HG03175 (cell line): ENCODE results near the gene CHD2.

Source experiments
- ATAC-seq: cut with Tn5 transposase; IDR thresholded peaks from one replicate; pipeline ENCODE4 v1.9.1; 2021; ENCODE audit warnings: mild to moderate bottlenecking, moderate library complexity; ENCODE audit not compliant: unreplicated experiment

CHD2 gene

DNA sequence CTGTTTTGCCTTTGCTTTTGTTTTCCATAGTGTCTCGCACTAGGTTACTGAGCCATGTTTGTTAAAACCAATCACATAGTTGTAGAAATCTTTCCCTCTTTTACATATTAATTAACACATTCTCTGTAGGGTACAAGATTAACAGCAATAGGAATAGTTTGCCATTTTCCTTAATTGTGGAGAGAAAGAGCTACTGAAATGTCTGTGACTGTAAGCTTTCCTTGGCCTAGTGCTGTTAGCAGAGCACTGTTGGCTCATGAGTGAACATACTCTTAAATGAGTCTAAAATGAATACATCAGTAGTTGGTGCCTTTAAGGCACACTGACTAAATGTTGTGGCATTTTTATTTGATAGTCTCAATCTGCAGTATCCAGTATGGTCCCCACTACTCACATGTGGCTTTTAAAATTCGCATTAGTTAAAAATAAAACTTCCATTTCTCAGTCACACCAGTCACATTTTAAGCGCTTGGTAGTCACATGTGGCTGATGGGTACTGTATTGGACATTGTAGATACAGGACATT is 28.2 kb downstream of the CHD2 start:
- no peak for ATAC-seq

DNA sequence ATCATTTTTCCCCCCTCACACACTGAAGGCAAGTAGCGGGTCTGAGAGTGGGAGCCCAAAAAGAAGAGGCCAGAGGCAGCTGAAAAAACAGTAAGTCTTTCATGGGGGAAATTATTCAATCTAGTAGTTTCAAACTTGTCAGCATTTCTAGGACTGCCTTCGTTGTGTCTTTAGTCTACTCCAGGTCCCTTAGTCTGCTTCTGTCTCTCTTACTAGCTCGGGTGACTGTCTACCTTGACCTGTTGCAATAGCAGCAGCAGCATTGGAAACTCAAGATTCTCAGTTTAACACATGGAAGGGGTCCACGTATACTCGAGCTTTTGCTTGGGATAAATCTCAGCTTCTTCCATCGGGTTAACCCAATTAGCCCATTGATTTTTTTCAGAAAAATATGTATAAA is 28.9 kb downstream of the CHD2 start:
- ATAC-seq, result no peak

DNA sequence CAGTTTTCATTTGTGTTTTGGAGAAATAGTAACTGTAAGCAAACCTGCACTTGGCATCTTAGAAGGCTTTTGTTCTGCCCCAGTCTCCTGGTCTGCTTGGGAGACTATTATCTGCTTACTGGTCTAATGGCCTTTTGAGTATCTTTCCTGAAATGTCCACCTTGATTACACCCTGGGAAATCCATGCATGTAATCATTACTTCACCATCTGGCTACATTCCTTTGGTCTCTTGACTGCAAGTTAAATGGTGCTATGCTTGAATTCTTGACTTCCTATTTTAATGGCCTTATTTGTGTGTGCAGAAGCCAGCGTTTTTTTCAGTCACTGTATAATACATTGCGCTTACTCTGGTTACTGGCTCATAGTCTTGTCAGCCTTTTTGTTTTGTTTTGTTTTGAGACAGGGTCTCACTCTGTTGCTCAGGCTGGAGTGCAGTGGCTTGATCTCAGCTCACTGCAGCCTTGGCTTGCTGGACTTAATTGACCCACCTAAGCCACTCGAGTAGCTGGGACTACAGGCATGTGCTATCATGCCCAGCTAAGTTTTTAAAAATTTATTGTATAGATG is 30.0 kb downstream of the CHD2 start:
- no peak for ATAC-seq

DNA sequence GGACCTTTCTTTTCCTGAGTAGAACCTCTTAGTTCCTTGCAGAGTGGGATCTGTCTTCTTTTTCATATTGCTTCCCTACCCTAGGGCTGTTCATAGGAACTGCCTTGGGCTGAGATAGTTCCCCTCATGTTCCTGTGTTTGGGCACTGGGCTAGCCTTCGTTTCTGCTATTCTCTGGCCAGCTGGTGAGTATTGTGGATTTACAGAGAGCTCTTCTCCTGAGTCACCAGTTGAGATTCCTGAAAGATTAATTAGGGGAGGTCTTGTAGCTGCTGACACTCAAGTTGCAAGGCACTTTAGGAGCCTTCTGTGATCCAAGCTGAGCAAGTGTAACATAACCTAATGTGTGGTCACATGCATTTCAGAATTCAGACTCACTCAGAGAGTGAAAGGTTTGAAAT is 30.7 kb downstream of the CHD2 start:
- no peak for ATAC-seq

DNA sequence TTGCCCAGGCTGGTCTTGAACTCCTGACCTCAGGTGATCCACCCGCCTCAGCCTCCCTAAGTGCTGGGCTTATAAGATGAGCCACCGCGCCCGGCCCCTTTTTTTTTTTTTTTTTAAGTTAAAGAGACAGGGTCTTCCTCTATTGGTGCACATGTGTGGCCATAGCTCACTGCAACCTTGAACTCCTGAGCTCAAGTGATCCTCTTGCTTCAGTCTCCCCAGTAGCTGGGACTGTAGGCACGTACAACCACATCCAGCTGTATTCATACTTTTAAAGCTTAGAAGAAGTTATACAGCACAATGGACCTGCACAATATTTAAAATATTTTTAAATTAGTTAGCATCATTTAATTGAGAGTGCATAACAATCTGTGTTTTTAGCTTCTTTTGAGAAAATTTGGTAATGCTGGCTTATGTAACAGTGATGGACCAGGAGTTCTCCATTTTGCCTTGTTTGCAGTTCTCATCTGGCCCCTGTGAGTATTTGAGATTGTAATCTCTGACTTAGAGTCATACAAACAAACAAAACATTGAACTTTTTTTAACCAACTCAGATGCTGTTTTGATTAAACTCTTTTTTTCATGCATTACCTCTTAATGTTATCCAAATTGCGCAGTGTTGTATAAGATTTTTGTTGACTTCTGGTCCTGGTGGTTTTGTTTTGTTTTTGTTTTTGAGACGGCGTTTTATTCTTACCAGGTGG is 33.0 kb downstream of the CHD2 start:
- ATAC-seq, result no peak

DNA sequence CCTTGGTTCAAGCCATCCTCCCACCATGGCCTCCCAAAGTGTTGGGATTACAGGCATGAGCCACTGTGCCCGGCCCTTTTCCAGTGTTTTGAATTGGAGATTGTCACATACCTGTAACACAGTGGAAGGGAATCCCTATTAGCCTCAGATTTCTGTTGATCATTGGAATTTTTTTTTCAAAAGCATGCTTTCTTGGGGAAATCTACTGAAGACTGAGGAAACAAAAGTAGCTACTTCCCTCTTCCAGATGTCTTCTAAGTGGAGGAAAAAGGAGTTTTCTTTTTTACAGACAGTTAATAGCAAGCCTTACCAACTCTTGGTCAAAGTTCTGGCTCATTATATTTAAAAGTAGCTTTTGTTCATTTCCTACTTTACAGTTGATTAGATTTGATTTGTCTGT is 33.7 kb downstream of the CHD2 start:
- no peak for ATAC-seq

DNA sequence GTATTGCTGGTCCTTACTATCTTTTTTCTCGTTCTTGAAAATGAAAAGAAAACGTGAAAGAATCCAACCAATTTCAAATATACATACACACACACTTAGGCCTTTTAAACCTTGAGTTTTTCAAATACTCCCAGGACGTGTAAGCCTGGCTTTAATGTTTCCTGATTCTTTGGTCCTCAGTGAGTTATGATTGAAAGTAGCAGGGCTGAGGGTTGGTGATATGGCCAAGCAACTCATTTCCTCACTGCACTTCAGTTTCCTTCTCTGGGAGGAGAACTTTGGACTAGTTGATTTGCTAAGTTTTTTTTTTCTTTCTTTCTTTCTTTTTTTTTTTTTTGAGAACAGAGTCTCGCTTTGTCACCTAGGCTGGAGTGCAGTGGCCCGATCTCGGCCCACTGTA is 34.6 kb downstream of the CHD2 start:
- no peak for ATAC-seq

DNA sequence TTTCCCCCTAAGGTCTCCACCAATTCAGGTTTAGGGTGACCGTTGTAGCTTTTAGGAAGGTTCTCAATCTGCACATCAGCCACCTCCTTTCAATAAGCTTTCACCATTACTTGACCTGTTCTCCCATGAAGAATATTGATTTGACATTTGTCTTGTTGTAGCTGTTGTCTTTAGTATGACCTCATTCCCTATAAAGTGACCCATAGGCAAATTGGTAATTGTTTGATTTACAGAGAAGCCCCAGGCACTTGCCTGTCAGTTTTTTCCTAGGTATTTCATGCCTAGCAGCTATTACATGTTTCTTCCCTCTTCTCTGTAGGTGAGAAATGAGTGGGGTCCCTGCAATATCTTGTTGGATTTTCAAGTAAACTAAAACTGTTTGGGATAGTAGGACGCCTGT is 36.0 kb downstream of the CHD2 start:
- ATAC-seq, result no peak

DNA sequence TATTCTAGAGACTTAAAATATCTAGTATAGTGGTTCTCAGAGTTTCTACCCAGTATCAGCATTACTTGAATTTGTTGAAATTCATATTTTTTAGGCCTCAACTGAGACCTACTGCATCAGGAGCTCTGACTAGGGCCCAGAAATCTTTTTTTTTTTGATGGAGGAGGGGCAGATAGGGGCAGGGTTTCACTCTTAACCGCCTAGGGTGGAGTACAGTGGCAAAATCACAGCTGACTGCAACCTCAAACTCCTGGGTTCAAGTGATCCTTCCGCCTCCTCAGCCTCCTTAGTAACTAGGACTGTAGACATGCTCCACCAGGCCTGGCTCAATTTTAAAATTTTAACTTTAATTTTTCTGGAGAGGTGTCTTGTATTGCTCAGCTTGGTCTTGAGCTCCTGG is 36.6 kb downstream of the CHD2 start:
- ATAC-seq, result no peak

DNA sequence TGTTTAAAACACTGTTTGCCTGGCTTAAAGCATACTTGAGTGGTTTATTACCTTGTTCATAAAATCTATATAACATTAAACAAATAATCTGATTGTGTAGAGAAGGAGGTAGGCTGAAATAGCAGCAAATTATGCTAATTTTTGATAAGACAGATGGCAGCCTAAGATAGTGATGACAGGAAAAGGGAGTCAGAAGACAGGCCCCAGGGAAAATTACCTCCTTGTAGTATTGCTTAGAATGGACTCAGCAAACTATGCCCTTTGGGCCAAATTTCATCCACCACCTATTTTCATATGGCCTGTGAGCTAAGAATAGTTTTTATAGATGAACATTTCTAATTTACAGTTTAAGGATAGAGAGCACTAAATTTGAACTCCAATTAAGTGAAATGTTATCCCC is 37.8 kb downstream of the CHD2 start:
- ATAC-seq, result no peak

DNA sequence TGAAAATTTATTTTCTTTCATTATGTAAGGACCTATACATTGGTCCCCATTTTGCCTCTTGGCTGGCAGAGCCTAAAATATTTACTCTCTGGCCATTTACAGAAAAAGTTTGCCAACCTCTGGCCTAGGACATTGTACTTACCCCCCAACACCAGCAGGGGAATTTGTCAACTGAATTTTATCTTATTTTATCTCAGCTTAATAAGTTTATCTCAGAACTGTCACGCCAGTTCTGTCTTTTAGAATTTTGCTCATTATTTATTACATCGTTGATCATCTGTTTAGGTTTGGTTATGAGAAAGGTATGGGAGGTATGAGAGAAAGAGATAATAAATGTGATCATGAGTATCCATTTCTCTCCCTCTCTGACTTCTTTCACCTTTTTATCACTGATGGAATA is 38.3 kb downstream of the CHD2 start:
- ATAC-seq, result no peak

DNA sequence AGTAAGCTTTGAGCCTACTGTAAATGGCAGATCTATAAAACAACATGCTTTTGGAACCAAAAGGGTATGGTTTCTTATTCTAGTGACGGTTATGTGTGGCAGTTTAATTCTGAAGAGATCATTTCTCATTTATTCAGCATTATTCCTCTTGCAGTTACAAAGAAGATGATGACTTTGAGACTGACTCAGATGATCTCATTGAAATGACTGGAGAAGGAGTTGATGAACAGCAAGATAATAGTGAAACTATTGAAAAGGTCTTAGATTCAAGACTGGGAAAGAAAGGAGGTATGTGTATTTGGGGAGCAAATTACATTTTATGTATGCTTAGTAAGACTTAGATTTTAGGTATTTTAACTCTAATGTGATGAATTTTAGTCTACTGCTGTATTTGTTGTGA is 41.5 kb downstream of the CHD2 start:
- no peak for ATAC-seq

DNA sequence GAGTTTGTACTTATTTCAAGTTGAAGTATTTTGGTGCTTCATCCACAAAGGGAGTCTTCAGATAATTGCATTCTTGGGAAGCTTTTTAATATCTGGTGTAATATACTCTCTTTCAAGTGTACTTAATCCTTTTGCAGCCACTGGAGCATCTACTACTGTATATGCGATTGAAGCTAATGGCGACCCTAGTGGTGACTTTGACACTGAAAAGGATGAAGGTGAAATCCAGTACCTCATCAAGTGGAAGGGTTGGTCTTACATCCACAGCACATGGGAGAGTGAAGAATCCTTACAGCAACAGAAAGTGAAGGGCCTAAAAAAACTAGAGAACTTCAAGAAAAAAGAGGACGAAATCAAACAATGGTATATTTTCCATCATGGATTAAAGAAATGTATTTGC is 42.6 kb downstream of the CHD2 start:
- ATAC-seq, result no peak

DNA sequence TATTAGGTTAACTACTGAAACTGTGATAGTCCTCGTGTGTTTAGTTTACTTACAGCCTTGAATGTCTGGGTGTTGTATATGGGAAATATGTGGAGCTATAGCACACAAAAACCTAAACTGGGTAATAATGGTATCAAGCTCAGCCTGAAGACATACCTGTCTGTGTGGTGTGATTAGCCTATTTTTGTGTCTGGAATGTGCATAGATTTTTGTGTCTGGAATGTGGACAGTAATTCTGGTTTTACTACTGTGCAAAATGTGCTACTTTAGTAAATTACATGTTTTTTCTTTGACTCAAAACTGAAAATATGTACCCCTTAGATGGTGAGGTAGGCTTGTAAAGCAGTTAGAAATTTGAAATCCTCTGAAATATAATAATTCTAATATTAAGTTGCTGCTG is 43.5 kb downstream of the CHD2 start:
- ATAC-seq, result no peak

DNA sequence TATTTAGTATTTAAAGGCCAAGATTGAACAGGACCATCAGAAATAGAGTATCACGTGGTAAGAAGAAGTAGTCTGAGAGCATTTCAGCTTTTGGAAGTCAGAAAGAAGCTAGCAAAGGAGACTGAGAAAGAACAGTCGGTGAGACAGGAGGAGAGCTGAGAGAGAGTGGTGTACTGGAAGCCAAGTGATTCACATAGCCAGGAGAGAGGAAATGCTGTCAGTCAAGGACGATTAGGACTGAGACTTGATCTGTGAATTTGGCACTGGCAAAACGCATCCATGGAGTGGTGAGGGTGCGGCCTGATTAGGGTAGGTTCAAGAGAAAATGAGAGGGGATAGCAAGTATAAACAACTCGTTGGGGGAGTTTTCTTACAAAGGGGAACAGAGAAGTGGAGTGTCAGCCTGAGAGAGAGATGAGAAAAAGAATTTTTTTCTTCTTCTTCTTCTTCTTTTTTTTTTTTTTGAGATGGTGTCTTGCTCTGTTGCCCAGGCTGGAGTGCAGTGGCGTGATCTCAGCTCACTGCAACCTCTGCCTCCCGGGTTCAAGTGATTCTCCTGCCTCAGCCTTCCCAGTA is 44.9 kb downstream of the CHD2 start:
- no peak for ATAC-seq

DNA sequence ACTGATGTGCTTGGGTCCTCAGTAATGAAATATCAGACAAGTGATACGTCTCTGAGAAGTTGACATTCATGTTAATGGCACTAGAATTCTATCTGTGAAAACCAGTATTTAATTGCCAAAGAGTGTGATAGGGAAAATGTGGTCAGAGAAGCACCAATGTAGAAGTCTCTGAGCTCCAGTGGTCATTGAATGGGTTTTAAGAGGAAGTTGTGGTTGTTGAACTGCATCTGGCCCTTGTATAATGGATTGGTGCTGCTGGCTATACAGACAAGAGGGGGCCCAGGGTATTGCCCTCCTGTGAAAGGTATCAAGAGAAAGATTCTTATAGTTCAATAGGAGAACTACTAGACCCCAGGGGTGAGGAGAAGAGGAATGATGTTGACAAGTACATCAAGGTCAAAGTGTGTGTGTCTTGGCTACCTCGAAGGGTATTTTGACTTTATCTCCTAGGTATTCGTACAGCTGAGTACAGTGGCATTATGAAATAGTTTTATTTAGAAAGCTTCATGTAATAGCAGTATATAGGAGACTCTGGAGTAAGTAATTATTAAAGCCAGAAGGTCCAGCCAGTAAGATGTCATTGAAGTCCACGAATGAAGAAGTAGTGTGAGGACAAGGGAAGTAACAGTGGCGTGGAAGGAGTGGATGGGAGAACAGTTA is 47.1 kb downstream of the CHD2 start:
- no peak for ATAC-seq

DNA sequence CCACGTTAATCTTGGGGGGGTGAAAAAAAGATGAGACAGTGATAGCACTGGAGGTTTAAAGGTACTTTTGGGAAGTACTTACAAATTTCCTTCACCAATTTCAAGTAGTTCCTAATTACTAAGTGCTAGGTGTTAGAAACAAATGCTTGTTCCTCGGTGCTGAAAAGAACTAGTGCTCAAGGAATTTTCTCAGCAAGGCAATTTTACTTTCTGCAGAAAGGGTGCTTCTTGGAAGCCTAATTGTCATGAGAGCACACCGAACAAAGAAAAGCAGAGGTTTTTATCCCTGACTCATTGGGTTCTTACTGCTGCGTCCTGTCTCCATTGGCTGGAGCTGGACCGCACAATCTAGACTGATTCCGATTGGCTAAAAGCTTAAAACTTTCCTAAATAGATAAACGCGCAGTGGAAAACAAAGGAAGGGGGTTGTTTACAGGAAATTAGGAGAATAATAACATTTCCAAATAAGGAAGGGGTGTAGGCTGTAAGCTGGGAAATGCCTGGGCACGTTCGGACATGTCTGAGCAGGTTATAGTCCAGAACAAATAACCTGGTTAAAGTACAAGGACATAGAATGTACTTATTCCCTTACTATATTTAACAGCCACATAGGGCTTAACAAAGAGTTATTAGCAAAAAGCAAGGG is 49.6 kb downstream of the CHD2 start:
- ATAC-seq, result no peak

DNA sequence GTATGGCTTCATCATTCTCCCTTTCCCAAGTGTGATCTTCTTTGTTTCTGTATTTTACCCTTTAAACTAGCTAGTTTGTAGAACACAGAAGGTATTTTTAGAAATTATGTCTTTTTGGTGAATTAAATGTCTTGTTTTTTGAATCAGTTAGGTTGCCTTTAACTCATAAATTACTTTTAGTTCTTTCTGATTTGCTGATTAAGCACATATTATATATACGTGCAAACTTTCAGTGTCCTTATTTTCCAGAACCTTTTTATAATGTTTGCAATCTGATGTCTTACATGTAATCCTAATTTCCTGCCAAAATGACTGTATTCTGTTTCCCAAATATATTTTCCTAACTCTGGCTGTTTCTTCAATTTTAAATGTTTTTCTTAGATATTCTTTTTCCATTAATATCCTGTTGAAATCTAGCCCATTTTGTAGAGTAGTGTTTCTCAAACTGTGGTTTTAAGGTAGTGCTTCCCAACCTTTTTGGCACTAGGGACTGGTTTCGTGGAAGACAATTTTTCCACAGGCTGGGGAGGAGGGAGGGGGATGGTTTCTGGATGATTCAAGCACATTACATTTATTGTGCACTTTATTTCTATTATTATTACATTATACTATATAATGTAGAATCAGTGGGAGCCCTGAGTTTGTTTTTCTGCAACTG is 51.8 kb downstream of the CHD2 start:
- ATAC-seq, result no peak

DNA sequence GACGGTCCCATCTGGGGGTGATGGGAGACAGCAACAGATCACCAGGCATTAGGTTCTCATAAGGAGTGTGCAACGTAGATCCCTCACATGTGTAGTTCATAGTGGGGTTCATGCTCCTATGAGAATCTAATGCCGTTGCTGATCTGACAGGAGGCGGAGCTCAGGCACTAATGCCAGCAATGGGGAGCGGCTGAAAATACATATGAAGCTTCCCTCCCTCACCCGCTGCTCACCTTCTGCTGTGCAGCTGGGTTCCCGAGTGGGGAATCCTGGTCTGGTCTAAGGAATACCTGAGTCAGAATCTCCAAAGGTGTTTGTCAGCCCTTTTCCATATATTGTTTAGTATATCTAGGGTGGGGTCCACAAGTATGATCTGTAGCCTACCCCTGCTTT is 52.3 kb downstream of the CHD2 start:
- no peak for ATAC-seq

DNA sequence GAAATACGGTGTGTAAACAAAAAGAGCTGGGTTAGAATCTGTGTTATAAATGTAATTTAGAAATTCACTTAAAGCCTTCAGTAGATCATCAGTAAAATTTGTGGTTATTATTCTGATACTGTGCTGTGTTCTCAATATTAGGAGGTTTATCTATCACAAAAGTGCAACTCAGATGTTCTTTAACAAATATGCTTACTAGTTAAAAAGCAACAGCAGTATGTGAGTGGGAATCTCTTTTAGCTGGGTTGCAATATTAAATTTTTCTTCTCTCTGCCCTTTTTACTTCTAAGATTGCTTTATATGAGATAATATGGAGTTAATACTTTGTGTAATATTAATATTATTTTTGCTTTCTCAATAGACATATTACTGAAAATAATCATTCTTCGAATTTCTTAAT is 53.4 kb downstream of the CHD2 start:
- no peak for ATAC-seq

DNA sequence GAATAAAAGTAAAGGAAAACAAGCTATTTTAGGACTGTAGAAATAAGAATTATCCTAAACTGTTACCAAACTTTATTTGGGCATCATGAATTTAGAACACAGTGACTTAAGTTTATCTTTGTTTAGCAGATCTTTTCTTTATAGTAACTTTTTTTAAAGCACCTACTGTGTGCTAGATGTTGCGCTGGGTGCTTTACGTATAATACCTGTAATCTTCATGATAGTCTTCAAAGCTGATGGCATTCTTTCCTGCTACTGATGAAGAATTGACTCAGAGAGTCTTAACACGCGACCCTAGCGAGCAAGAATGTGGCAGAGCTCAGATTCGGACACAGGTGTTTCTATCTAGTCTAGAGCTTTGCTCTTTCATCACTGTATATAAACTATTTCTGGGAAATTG is 53.9 kb downstream of the CHD2 start:
- no peak for ATAC-seq
